HG02588 (cell line): ENCODE measurements around the gene KDR.

ENCODE experiments used
- ATAC-seq: cut with Tn5 transposase; IDR thresholded peaks from one replicate; pipeline ENCODE4 v1.9.1; 2021; ENCODE audit warnings: mild to moderate bottlenecking, moderate library complexity; ENCODE audit not compliant: unreplicated experiment

The KDR gene

GRCh38 chr4:55080174-55080865 is 45.1 kb downstream of the KDR start:
- ATAC-seq = no peak

- ATAC-seq = no peak
These were observed 45.8 kb downstream of the KDR start for GRCh38 chr4:55079451-55080173.

DNA sequence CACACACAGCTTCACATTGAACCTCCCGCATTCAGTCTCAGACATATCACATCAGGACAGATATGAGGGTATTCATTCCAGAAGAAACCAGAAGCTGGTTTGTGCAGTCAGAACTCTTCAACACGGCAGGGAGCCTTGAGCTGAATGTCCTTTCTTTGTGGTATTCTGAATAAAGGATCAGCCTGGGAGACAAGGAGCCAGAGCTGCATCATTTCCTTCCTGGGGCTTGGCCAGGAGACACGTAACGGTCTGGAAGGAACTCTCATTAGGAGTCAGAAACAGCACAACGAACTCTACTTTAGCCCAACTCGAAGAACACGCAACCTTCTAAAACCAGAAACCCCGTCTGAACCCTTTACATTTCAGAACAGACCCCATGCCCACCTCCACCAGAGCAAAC is 46.4 kb downstream of the KDR start:
- no peak for ATAC-seq

GRCh38 chr4:55077577-55077976 is 47.8 kb downstream of the KDR start:
- ATAC-seq = no peak

GRCh38 chr4:55075823-55076716 is 49.3 kb downstream of the KDR start:
- no peak for ATAC-seq

- ATAC-seq = no peak
These were observed 50.0 kb downstream of the KDR start for GRCh38 chr4:55075376-55075775.

DNA sequence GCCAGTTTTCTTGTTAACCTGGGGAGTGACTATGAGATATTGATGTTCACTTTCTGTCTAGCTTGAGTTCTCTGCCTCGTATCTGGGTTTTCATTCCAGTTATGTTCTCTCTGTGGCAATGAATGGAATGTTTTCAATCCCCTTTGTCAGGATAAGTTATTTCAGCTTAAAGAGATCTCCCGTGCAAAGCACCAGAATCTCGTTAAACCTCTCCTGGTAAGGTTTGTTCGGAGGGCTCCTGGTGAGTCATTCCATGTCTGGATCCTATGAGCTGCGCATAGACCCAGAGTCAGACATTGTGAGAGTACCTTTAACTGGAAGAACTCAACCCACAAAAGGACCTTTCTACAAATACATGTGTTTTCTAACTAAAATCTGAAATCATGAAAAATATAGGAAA is 51.0 kb downstream of the KDR start:
- no peak for ATAC-seq

- no peak for ATAC-seq
These were observed 53.4 kb downstream of the KDR start for GRCh38 chr4:55071951-55072350.

DNA sequence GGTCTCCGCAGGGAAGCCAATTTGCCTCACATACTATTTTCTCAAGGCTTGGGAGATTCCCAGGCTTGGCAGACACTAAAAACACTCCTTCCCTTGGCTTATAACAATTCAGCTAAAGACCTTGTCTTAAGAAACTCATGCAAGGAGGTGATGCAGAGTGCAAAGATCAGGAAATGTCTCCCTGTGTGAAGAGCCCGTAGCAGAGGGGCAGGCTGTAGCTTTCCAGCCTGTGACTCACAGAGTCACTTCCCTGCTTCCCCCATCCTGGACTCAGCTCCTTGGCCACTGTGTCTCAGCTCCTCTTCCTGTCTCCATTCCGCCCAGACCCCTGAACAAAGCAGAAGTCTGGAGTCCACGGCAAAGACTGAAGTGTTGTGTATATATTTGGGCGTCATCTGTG is 56.1 kb downstream of the KDR start:
- no peak for ATAC-seq

DNA sequence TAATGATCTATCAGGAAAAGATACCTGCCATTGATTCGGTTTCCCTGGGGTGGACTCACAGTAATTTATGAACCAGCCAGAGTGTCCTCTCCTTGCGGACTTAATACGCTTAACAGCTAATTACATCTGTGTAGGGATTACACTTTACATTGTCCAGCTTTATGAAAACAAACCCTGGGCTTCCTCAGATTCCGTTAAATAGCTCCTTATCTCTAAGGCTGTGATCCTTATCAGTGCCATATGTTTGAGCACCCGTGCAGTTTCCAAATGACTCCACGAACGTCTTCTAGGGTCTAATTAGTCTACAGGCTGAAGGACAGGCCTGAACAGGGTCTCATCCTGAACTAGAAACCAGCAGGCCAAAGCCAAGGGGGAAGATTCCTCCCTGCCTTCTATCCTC is 56.9 kb downstream of the KDR start:
- ATAC-seq = no peak

- ATAC-seq = no peak
These were observed 59.4 kb downstream of the KDR start for GRCh38 chr4:55066018-55066417.

- ATAC-seq = no peak
These were observed 69.9 kb downstream of the KDR start for GRCh38 chr4:55055529-55055928.

DNA sequence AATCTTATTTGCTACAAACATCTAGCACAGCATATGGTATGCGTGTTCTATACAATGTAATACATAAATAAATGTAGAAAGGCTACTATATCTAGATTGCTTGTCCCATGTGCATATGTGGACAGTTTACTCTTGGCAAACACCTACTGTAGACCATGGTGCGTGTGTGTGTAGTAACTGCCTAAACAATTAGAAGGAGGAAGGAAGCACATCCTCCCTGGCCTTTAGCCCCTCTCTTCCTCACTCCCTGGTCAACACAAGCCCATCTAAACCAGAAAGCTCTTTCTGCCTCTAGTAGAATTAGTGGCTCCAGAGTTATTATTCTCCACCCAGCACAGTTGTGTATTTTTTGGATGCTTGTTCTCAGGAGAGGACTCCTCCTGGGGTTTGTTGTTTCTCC is 73.9 kb downstream of the KDR start:
- ATAC-seq = no peak

DNA sequence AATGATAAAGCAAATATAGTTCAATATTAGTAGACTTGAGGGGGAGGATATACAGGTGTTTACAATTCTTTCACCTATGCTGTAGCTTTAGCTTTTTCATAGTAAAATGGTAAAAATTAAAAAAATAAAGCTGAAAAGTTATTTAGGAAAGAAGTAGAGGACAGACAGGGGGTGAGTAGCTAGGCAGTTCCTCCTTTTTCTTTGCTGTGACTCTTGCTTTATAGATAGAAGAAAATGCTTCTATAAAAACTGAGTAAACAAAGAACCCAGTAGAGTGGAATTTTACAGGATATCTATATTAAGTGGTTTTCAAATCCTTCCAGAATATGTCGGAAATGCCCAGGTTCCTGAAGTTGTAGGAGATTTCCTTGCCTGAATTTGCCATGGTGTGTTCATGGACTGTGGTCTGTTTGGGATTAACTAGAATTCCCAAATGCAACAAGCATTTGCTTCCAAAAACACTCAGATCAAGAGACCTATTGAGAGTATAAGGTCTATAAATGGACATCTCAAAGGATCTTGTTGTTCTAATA is 74.9 kb downstream of the KDR start:
- ATAC-seq = no peak

GRCh38 chr4:55038176-55038890 is 87.1 kb downstream of the KDR start:
- ATAC-seq = no peak

- no peak for ATAC-seq
These were observed 87.7 kb downstream of the KDR start for GRCh38 chr4:55037728-55038127.

GRCh38 chr4:55036405-55036804 is 89.0 kb downstream of the KDR start:
- ATAC-seq = no peak

- no peak for ATAC-seq
These were observed 89.5 kb downstream of the KDR start for GRCh38 chr4:55035892-55036291.

DNA sequence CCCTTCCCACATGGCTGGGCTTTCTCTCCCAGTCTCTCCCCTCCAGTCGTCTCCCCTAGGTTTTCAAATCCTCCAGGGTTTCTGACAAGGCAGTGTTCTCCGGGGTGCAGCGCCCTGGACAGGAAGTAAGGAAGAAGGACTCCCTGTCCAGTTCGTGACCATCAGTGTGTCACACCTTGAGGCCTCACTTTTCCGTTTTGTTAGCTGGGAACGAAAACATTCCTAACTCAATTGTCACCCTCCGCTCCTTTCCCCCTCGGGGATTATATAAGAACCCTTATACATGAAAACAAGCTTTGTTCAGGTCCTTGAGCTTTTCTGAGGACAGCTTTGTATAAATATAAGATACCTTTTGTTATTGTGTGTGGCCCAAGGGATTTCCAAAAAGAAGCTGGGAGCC is 92.1 kb downstream of the KDR start:
- no peak for ATAC-seq

GRCh38 chr4:55032788-55033187 is 92.6 kb downstream of the KDR start:
- ATAC-seq = no peak

- no peak for ATAC-seq
These were observed 93.2 kb downstream of the KDR start for GRCh38 chr4:55032179-55032578.
